ENCODE measurements around the gene ASB1.

DNA sequence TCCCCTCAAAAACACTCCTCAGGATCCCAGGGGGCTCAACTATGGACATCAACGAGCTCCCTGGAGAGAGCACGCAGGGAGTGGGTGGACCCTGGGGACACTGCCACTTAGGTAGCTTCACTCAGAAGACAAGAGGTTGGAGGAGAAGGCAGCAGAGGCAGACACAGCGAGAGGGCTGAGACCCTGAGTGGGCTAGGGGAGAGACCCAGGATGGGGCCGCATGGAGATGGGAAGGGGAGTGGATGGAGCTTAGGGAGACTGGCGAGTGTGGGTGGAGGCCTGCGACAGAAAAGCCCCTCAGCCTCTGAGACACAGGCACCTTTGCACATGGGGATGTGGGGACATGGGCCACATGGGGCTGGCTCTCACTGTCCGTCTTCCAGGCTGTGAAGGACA, 70.9 kb downstream of the ASB1 start:
- TF ChIP-seq, protein P1, sequence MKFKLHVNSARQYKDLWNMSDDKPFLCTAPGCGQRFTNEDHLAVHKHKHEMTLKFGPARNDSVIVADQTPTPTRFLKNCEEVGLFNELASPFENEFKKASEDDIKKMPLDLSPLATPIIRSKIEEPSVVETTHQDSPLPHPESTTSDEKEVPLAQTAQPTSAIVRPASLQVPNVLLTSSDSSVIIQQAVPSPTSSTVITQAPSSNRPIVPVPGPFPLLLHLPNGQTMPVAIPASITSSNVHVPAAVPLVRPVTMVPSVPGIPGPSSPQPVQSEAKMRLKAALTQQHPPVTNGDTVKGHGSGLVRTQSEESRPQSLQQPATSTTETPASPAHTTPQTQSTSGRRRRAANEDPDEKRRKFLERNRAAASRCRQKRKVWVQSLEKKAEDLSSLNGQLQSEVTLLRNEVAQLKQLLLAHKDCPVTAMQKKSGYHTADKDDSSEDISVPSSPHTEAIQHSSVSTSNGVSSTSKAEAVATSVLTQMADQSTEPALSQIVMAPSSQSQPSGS (CRISPR knock-in tag; IDR thresholded peaks at IDR 0.05) = no peak
- TF ChIP-seq, protein P2, sequence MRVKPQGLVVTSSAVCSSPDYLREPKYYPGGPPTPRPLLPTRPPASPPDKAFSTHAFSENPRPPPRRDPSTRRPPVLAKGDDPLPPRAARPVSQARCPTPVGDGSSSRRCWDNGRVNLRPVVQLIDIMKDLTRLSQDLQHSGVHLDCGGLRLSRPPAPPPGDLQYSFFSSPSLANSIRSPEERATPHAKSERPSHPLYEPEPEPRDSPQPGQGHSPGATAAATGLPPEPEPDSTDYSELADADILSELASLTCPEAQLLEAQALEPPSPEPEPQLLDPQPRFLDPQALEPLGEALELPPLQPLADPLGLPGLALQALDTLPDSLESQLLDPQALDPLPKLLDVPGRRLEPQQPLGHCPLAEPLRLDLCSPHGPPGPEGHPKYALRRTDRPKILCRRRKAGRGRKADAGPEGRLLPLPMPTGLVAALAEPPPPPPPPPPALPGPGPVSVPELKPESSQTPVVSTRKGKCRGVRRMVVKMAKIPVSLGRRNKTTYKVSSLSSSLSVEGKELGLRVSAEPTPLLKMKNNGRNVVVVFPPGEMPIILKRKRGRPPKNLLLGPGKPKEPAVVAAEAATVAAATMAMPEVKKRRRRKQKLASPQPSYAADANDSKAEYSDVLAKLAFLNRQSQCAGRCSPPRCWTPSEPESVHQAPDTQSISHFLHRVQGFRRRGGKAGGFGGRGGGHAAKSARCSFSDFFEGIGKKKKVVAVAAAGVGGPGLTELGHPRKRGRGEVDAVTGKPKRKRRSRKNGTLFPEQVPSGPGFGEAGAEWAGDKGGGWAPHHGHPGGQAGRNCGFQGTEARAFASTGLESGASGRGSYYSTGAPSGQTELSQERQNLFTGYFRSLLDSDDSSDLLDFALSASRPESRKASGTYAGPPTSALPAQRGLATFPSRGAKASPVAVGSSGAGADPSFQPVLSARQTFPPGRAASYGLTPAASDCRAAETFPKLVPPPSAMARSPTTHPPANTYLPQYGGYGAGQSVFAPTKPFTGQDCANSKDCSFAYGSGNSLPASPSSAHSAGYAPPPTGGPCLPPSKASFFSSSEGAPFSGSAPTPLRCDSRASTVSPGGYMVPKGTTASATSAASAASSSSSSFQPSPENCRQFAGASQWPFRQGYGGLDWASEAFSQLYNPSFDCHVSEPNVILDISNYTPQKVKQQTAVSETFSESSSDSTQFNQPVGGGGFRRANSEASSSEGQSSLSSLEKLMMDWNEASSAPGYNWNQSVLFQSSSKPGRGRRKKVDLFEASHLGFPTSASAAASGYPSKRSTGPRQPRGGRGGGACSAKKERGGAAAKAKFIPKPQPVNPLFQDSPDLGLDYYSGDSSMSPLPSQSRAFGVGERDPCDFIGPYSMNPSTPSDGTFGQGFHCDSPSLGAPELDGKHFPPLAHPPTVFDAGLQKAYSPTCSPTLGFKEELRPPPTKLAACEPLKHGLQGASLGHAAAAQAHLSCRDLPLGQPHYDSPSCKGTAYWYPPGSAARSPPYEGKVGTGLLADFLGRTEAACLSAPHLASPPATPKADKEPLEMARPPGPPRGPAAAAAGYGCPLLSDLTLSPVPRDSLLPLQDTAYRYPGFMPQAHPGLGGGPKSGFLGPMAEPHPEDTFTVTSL (CRISPR knock-in tag; IDR thresholded peaks at IDR 0.05; ENCODE audit: borderline replicate concordance) = no peak

Measured in HepG2 (cell line).